Retinal pigment epithelial cell (primary cell): ENCODE data around the gene PCOLCE2.

Experiments
- DNase-seq: peaks from one replicate; pipeline ENCODE4 v3.0.0-alpha.2; 2010; ENCODE audit warnings: low read depth
- H3K4me3 ChIP-seq: 2 replicates; pipeline ENCODE4 v1.5.1; 2011; ENCODE audit warnings: mild to moderate bottlenecking, low read length, control low read depth, moderate library complexity
- TF ChIP-seq, protein P1 (sequence below): conservative IDR thresholded peaks from 2 replicates; pipeline ENCODE4 v1.5.1; 2011; ENCODE audit warnings: low read depth, low read length, control low read depth, inconsistent platforms

Gene PCOLCE2

DNA sequence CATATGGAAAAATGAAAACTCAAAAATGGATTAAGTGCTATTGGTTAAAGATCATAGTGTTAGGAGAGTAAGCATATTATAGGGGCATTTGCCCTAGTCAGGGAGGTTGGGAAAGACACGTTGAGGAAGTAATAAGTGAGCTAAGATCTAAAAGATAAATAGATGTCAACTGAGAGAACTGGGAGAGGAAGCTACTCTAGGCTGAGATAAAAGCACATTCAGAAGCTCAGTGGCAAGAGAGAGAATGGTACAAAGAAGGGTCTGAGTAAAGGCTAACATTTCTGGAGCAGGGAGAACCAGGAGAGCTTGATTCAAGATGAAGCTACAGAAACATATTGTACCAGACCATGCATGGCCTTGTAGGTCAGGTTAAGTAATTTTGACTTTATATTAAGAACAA lies 101.2 kb downstream of the PCOLCE2 start:
- no peak overlapping the region for H3K4me3 ChIP-seq
- no peak for DNase-seq
- TF ChIP-seq, protein P1, sequence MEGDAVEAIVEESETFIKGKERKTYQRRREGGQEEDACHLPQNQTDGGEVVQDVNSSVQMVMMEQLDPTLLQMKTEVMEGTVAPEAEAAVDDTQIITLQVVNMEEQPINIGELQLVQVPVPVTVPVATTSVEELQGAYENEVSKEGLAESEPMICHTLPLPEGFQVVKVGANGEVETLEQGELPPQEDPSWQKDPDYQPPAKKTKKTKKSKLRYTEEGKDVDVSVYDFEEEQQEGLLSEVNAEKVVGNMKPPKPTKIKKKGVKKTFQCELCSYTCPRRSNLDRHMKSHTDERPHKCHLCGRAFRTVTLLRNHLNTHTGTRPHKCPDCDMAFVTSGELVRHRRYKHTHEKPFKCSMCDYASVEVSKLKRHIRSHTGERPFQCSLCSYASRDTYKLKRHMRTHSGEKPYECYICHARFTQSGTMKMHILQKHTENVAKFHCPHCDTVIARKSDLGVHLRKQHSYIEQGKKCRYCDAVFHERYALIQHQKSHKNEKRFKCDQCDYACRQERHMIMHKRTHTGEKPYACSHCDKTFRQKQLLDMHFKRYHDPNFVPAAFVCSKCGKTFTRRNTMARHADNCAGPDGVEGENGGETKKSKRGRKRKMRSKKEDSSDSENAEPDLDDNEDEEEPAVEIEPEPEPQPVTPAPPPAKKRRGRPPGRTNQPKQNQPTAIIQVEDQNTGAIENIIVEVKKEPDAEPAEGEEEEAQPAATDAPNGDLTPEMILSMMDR, result no peak

DNA sequence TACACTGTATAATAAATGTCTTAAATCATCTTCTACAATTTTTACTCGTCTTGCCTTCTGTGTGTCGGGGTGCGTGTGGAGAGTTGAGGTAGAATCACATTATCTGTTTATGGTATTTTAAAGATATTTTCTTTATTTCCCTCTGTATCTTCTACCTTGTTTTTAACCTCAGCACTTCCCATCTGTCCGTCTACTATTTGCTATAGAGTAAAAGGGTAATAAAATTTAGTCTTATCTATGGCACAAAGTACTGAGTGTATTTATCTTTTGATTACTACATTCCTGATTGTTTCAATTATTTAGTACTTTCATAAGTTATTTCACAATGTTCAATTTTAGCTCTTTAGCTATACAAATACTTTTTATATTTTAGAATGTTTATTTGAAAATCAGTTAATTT lies 102.9 kb downstream of the PCOLCE2 start:
- no peak for DNase-seq
- TF ChIP-seq, protein P1, result no peak
- H3K4me3 ChIP-seq, result no peak overlapping the region

DNA sequence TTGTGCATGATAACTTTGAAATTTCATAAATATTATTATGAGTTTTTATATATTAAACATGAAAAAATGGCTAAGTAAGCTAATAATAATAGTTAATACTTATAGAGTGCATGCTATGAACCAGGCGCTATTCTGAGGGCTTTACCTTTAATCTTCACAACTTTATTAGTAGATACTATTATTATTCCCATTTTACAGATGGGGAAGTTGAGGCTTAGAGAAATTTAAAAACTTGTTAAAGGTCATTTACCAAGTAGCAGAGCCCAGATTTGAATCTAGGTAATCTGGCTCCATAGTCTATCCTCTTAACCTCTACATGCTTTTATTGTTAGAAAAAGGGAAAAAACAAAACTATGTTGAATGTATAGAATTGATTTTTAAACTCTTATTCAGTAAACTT lies 104.7 kb downstream of the PCOLCE2 start:
- H3K4me3 ChIP-seq, result no peak overlapping the region
- DNase-seq, result no peak
- TF ChIP-seq, protein P1, result no peak

DNA sequence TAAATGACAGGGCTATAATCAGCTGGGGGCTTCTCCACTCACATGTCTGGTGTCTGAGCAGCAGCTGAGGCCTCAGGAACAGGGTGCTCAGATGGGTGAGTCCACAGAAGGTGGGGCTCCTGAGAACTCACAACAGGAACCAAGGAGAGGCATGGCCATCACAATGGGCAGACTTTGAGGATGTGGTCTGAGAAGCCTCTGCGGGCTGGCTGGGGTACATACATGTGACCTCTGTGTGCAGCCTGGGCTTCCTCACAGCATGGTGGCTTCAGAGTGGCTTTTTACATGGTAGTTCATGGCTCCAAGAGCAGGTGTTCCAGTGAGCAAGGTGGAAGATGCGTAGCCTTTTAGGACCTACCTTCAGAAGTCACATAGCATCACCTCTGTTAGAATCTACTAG lies 106.3 kb downstream of the PCOLCE2 start:
- DNase-seq, result no peak
- TF ChIP-seq, protein P1, result no peak
- no peak overlapping the region for H3K4me3 ChIP-seq

DNA sequence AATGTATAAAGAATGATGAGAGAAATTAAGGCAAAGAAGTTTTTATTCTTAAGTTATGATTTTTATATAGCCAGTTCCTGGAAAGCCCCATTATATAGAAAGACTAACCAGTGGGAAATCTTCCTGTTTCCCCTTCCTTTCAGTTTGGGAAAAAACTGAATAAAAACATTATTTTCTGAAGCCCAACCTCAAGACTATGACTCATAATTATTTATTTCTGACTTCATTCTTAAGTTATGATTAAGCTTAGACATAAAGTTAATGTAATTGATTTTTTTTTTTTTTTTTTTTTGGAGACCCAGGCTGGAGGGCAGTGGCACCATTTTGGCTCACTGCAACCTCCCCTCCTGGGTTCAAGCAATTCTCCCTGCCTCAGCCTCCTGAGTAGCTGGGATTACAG lies 109.3 kb downstream of the PCOLCE2 start:
- DNase-seq, result no peak
- TF ChIP-seq, protein P1, result no peak

DNA sequence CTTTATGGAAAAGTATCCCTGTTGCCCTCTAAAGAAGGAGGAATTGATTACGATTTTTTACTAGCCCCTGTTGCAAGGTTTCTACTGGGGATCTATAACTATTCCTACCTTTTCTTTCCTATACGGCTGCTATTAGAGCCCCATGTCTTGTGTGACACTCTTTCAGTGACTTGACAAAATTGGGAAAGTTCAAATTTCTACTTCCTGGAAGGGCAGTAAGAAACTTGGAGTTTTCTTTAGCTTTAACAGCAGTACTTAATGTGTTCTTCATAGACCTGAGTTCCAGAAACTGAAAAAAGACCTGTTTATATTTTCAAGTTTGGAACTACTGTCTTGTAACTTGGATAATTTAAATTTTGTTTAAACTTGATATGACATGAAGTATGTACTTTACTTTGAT lies 110.3 kb downstream of the PCOLCE2 start:
- DNase-seq, result no peak
- no peak overlapping the region for H3K4me3 ChIP-seq
- TF ChIP-seq, protein P1, result no peak

More for the DNA sequence above, 109.3 kb downstream of the PCOLCE2 start:
- H3K4me3 ChIP-seq, result no peak overlapping the region

DNA sequence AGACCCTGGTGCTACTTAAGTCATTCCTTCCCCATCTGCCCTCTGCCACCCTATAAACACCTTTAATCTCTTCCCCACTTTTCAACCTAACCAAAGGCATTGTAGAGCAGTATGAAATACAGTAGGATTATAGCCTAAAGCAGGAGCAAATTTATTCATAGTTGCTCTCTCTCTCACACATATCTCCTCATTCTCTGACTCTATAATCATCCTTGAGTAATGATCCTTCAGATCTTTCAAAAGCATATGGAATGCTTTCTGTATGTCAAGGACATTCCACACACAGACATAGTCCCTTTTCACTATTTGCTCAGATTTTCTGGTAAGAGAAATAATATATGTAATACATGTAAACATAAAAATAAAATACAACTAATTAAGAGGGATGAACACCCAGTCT lies 111.0 kb downstream of the PCOLCE2 start:
- H3K4me3 ChIP-seq, result no peak overlapping the region
- no peak for DNase-seq
- TF ChIP-seq, protein P1, result no peak
